DMS 273 (cell line): ENCODE data around the gene EIF3A.
"Not testable (repeated sequence)": the region's sequence is repeated elsewhere in the genome, so short reads cannot be mapped to it uniquely, and the experiment has no call there.

Experiments used
- DNase-seq: peaks from one replicate; lab custom pipeline; 2025; ENCODE audit not compliant: unreplicated experiment; lab: John Stamatoyannopoulos, UW

EIF3A gene

GRCh38 chr10:119080521-119081259 is at the start of gene EIF3A:
TSS of gene EIF3A (minus strand) at chr10:119080817. CDS start at chr10:119080676, 141 bp downstream.
- DNase-seq: peak; percentile 95

GRCh38 chr10:119129721-119130120 is 49.1 kb upstream of the EIF3A start:
- DNase-seq: no peak

GRCh38 chr10:119125942-119126341 is 45.3 kb upstream of the EIF3A start:
- no peak for DNase-seq

- no peak for DNase-seq
Measured at GRCh38 chr10:119120875-119121274, 40.3 kb upstream of the EIF3A start.

GRCh38 chr10:119120413-119120867 is 39.8 kb upstream of the EIF3A start:
- no peak for DNase-seq

- no peak for DNase-seq
Measured at GRCh38 chr10:119119400-119119799, 38.8 kb upstream of the EIF3A start.

GRCh38 chr10:119118231-119118630 is 37.6 kb upstream of the EIF3A start:
- no peak for DNase-seq

- DNase-seq: no peak
Measured at GRCh38 chr10:119116326-119116951, 35.8 kb upstream of the EIF3A start.

GRCh38 chr10:119115926-119116325 is 35.3 kb upstream of the EIF3A start:
- no peak for DNase-seq

- DNase-seq: no peak
Measured at GRCh38 chr10:119113751-119114732, 33.4 kb upstream of the EIF3A start.

- DNase-seq: no peak
Measured at GRCh38 chr10:119112056-119112455, 31.4 kb upstream of the EIF3A start.

GRCh38 chr10:119107771-119108170 is 27.2 kb upstream of the EIF3A start:
- not testable (repeated sequence) for DNase-seq

- DNase-seq: not testable (repeated sequence)
Measured at GRCh38 chr10:119107106-119107505, 26.5 kb upstream of the EIF3A start.

GRCh38 chr10:119105899-119106298 is 25.3 kb upstream of the EIF3A start:
- not testable (repeated sequence) for DNase-seq

- DNase-seq: no peak
Measured at GRCh38 chr10:119105155-119105554, 24.5 kb upstream of the EIF3A start.

- DNase-seq: peak; percentile 42
Measured at GRCh38 chr10:119104654-119105015, 24.0 kb upstream of the EIF3A start.

GRCh38 chr10:119103903-119104653 is 23.5 kb upstream of the EIF3A start, which contains the start of gene DENND10:
TSS of gene DENND10 (plus strand) at chr10:119104113. CDS start at chr10:119104143, 30 bp downstream.
- peak; percentile 77 for DNase-seq

GRCh38 chr10:119103241-119103902 is 22.8 kb upstream of the EIF3A start:
- DNase-seq: no peak

- peak; percentile 6 for DNase-seq
Measured at GRCh38 chr10:119101366-119102098, 20.9 kb upstream of the EIF3A start.
